ENCODE data around the gene ARHGAP6.

The ARHGAP6 gene

DNA sequence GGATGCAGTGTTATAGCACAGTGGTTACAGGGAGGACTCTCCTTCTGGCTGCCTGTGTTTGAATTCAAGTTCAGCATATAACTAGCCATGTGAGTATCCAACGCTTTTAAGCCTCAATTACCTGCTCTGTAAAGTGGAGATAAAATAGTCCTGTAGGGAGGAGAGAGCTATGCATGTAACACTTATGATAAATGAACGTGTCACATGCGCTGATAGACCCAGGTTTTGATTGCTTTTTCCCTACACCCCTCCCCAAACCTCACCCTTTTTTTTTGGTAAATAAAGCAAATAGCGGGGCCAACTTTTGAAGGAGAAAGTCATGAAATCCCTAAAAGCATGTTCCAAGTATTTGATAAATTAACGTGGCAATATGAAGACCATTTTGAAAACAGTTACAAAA, 392.9 kb downstream of the ARHGAP6 start:
- no peak for DNase-seq (ENCODE audit: low read depth, low spot score)
- Histone ChIP-seq H3K9ac (ENCODE audit: insufficient read length, low read depth) (no peak overlapping the region), H3K9me3 (ENCODE audit: insufficient read depth, low read length) (no peaks in the 10 kb centered on the region), H3K36me3 (ENCODE audit: insufficient read depth, insufficient read length, low read length) (no peaks in the 10 kb centered on the region), H3K4me3 (ENCODE audit: insufficient read length, low read depth) (no peak overlapping the region), H3K4me1 (ENCODE audit: insufficient read depth, insufficient read length) (no peaks in the 10 kb centered on the region), H3K27me3 (ENCODE audit: insufficient read depth, insufficient read length) (no peaks in the 10 kb centered on the region)
- TF ChIP-seq YY1 (IDR thresholded peaks at IDR 0.05; ENCODE audit: insufficient read depth, insufficient read length) (no peak), ZNF274 (IDR thresholded peaks at IDR 0.05; ENCODE audit: low read depth, low read length) (no peak), SUZ12 (IDR thresholded peaks at IDR 0.05; ENCODE audit: extremely low read depth, insufficient read depth, insufficient read length) (no peak)

DNA sequence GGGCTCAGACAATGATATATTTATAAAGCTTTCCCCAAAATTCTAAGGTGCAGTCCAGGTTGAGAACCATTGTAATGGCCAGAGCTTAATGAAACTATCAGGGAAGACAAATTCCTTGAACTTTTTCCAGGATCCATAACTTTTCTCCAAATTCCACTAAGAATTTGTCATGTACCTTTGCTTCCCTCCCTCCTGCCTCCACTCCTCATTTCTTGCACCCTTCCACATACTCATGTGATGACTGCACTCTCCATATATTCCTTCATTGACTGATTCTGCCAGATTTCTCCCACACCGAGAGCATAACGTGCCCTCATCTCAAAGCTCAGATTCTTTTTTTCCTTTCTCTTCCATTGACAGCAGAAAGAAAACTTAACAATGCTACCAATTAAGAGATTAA, 393.4 kb downstream of the ARHGAP6 start:
- H3K9ac ChIP-seq (ENCODE audit: insufficient read length, low read depth), result no peak overlapping the region
- TF ChIP-seq YY1 (IDR thresholded peaks at IDR 0.05; ENCODE audit: insufficient read depth, insufficient read length) (no peak), ZNF274 (IDR thresholded peaks at IDR 0.05; ENCODE audit: low read depth, low read length) (no peak), SUZ12 (IDR thresholded peaks at IDR 0.05; ENCODE audit: extremely low read depth, insufficient read depth, insufficient read length) (no peak)
- DNase-seq (ENCODE audit: low read depth, low spot score), result no peak
- no peaks in the 10 kb centered on the region for H3K9me3 ChIP-seq (ENCODE audit: insufficient read depth, low read length)
- no peak overlapping the region for H3K4me3 ChIP-seq (ENCODE audit: insufficient read length, low read depth)
- no peaks in the 10 kb centered on the region for H3K36me3 ChIP-seq (ENCODE audit: insufficient read depth, insufficient read length, low read length)
- H3K27me3 ChIP-seq (ENCODE audit: insufficient read depth, insufficient read length), result no peaks in the 10 kb centered on the region
- no peaks in the 10 kb centered on the region for H3K4me1 ChIP-seq (ENCODE audit: insufficient read depth, insufficient read length)

DNA sequence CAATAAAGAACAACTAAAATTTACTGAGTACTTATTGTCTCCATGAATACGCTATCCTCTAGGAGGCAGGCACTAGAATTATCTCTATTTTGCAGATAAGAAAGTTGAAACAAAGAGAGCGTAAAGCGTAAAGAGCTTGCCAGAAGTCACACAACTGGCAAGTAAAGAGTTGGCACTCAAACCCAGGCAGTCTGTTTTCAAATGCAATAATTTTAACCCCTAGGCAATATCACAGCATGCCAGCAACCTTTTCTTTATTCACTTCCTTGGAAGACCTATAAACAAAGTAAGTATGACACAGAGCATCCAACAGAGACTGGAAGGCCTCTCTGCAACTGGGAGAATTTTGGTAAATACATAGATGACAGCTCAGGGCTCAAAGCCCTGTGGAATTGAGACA, 395.7 kb downstream of the ARHGAP6 start:
- TF ChIP-seq SUZ12 (IDR thresholded peaks at IDR 0.05; ENCODE audit: extremely low read depth, insufficient read depth, insufficient read length), result no peak
- no peak for TF ChIP-seq YY1 (IDR thresholded peaks at IDR 0.05; ENCODE audit: insufficient read depth, insufficient read length)
- TF ChIP-seq ZNF274 (IDR thresholded peaks at IDR 0.05; ENCODE audit: low read depth, low read length), result no peak
- no peak overlapping the region for H3K4me3 ChIP-seq (ENCODE audit: insufficient read length, low read depth)
- H3K36me3 ChIP-seq (ENCODE audit: insufficient read depth, insufficient read length, low read length), result no peaks in the 10 kb centered on the region
- no peaks in the 10 kb centered on the region for H3K9me3 ChIP-seq (ENCODE audit: insufficient read depth, low read length)
- no peaks in the 10 kb centered on the region for H3K27me3 ChIP-seq (ENCODE audit: insufficient read depth, insufficient read length)
- DNase-seq (ENCODE audit: low read depth, low spot score), result no peak
- no peak overlapping the region for H3K9ac ChIP-seq (ENCODE audit: insufficient read length, low read depth)
- H3K4me1 ChIP-seq (ENCODE audit: insufficient read depth, insufficient read length), result no peaks in the 10 kb centered on the region

DNA sequence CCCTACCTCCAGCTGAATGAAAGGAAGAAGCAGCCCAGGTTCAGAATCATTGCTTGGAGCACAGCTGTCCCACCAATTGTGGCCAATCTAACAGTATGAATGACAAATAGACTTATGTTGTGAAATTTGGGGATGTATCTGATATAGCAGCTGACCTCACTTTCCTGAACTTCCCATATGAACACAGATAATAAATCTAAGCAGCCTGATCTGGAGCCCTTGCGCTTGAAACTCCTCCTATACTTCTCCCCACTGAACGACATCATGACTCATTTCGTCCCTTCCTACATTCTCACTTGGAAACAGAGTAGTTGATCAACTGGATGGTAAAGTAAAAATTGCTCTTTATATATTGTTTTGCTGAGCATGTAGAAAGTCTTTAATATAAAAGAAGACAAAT, 396.7 kb downstream of the ARHGAP6 start:
- TF ChIP-seq ZNF274 (IDR thresholded peaks at IDR 0.05; ENCODE audit: low read depth, low read length), result no peak
- TF ChIP-seq YY1 (IDR thresholded peaks at IDR 0.05; ENCODE audit: insufficient read depth, insufficient read length), result no peak
- no peak for TF ChIP-seq SUZ12 (IDR thresholded peaks at IDR 0.05; ENCODE audit: extremely low read depth, insufficient read depth, insufficient read length)
- no peak overlapping the region for H3K9ac ChIP-seq (ENCODE audit: insufficient read length, low read depth)
- no peaks in the 10 kb centered on the region for H3K9me3 ChIP-seq (ENCODE audit: insufficient read depth, low read length)
- no peak for DNase-seq (ENCODE audit: low read depth, low spot score)
- H3K27me3 ChIP-seq (ENCODE audit: insufficient read depth, insufficient read length), result no peaks in the 10 kb centered on the region
- H3K36me3 ChIP-seq (ENCODE audit: insufficient read depth, insufficient read length, low read length), result no peaks in the 10 kb centered on the region
- no peak overlapping the region for H3K4me3 ChIP-seq (ENCODE audit: insufficient read length, low read depth)
- H3K4me1 ChIP-seq (ENCODE audit: insufficient read depth, insufficient read length), result no peaks in the 10 kb centered on the region

DNA sequence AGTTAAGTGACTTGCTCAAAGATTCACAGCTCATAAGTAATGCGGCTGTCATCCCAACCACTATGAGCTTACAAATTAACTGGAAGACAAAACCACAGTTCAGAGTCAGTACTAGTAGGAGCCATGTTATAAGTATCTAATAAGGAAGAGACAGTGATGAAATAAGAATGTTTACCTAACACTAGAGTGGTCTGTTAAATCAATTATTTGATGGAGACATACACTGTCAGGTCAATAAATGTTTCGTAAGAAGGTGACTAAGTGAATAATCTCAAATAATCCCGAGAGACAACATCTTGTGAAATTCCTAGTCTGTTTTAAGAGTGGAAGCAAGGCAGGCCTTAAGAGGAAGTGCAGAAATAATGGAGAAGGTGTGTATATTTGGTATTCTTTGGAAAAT, 398.3 kb downstream of the ARHGAP6 start:
- no peak for DNase-seq (ENCODE audit: low read depth, low spot score)
- TF ChIP-seq YY1 (IDR thresholded peaks at IDR 0.05; ENCODE audit: insufficient read depth, insufficient read length) (no peak), ZNF274 (IDR thresholded peaks at IDR 0.05; ENCODE audit: low read depth, low read length) (no peak), SUZ12 (IDR thresholded peaks at IDR 0.05; ENCODE audit: extremely low read depth, insufficient read depth, insufficient read length) (no peak)
- Histone ChIP-seq H3K9ac (ENCODE audit: insufficient read length, low read depth) (no peak overlapping the region), H3K27me3 (ENCODE audit: insufficient read depth, insufficient read length) (no peaks in the 10 kb centered on the region), H3K36me3 (ENCODE audit: insufficient read depth, insufficient read length, low read length) (no peaks in the 10 kb centered on the region), H3K4me3 (ENCODE audit: insufficient read length, low read depth) (no peak overlapping the region), H3K9me3 (ENCODE audit: insufficient read depth, low read length) (no peaks in the 10 kb centered on the region), H3K4me1 (ENCODE audit: insufficient read depth, insufficient read length) (no peaks in the 10 kb centered on the region)

DNA sequence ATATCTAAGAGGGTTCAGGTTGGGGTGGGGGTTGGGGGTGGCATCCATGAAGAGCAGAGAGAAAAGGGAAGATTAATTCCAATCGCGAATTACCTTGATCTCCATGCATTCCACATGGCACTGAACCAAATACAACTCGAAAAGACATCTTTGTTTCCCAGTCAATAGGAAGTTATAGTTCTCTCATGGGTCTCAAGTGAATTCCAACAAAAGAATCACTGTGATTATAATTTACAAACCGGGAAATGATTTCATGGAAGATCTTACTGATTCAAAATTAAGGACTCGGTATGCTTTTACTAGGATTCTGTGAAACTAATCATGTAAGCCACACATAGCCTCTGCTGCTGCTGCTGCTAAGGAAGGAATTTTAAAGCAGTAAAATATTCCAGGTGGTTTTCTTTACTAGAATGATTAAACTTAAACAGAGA, 399.1 kb downstream of the ARHGAP6 start:
- DNase-seq (ENCODE audit: low read depth, low spot score), result no peak
- no peak overlapping the region for H3K9ac ChIP-seq (ENCODE audit: insufficient read length, low read depth)
- H3K27me3 ChIP-seq (ENCODE audit: insufficient read depth, insufficient read length), result no peaks in the 10 kb centered on the region
- no peaks in the 10 kb centered on the region for H3K36me3 ChIP-seq (ENCODE audit: insufficient read depth, insufficient read length, low read length)
- H3K4me3 ChIP-seq (ENCODE audit: insufficient read length, low read depth), result no peak overlapping the region
- TF ChIP-seq ZNF274 (IDR thresholded peaks at IDR 0.05; ENCODE audit: low read depth, low read length) (no peak), SUZ12 (IDR thresholded peaks at IDR 0.05; ENCODE audit: extremely low read depth, insufficient read depth, insufficient read length) (no peak), YY1 (IDR thresholded peaks at IDR 0.05; ENCODE audit: insufficient read depth, insufficient read length) (no peak)
- H3K9me3 ChIP-seq (ENCODE audit: insufficient read depth, low read length), result no peaks in the 10 kb centered on the region
- no peaks in the 10 kb centered on the region for H3K4me1 ChIP-seq (ENCODE audit: insufficient read depth, insufficient read length)

DNA sequence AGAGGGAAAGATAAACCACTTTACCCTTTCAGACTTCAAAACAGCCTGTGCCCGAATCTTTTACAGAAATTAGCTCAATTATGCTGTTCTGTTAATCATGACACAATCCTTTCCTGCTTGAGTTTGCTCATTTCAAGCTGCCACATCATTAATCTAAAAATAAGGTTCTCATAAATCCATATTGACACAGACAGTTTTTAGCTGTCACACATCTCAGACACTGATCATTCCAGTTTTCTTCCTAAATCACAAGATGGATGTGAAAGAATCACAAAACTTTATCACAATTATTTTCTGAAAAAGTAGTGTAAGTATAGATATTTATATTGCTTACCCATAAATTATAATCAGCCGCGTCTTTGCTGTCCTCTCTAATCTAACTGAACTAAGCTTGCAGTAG, 400.4 kb downstream of the ARHGAP6 start:
- TF ChIP-seq SUZ12 (IDR thresholded peaks at IDR 0.05; ENCODE audit: extremely low read depth, insufficient read depth, insufficient read length), result no peak
- TF ChIP-seq YY1 (IDR thresholded peaks at IDR 0.05; ENCODE audit: insufficient read depth, insufficient read length), result no peak
- no peak for TF ChIP-seq ZNF274 (IDR thresholded peaks at IDR 0.05; ENCODE audit: low read depth, low read length)
- Histone ChIP-seq H3K4me1 (ENCODE audit: insufficient read depth, insufficient read length) (no peaks in the 10 kb centered on the region), H3K9me3 (ENCODE audit: insufficient read depth, low read length) (no peaks in the 10 kb centered on the region), H3K27me3 (ENCODE audit: insufficient read depth, insufficient read length) (no peaks in the 10 kb centered on the region), H3K36me3 (ENCODE audit: insufficient read depth, insufficient read length, low read length) (no peaks in the 10 kb centered on the region), H3K9ac (ENCODE audit: insufficient read length, low read depth) (no peak overlapping the region), H3K4me3 (ENCODE audit: insufficient read length, low read depth) (no peak overlapping the region)
- DNase-seq (ENCODE audit: low read depth, low spot score), result no peak

DNA sequence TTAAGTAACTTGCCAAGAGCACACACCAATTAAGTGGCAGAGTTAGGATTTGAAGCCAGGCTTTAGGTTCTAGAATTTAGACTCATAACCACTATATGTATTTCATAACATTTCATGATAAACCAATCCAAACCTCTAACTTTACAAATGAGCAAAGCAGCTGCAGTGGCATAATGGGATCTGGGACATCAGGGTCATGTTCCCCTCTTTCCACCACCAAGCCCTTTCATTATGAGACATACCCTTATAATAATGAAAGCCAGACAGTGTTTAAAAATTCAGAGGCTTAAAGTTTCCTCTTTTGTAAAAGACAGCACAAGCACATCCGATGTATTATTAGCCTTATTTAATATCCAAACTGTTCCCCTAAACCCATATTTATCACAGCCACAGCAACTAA, 400.8 kb downstream of the ARHGAP6 start:
- no peak overlapping the region for H3K4me3 ChIP-seq (ENCODE audit: insufficient read length, low read depth)
- H3K27me3 ChIP-seq (ENCODE audit: insufficient read depth, insufficient read length), result no peaks in the 10 kb centered on the region
- TF ChIP-seq SUZ12 (IDR thresholded peaks at IDR 0.05; ENCODE audit: extremely low read depth, insufficient read depth, insufficient read length) (no peak), ZNF274 (IDR thresholded peaks at IDR 0.05; ENCODE audit: low read depth, low read length) (no peak), YY1 (IDR thresholded peaks at IDR 0.05; ENCODE audit: insufficient read depth, insufficient read length) (no peak)
- no peak for DNase-seq (ENCODE audit: low read depth, low spot score)
- no peaks in the 10 kb centered on the region for H3K4me1 ChIP-seq (ENCODE audit: insufficient read depth, insufficient read length)
- no peaks in the 10 kb centered on the region for H3K9me3 ChIP-seq (ENCODE audit: insufficient read depth, low read length)
- no peaks in the 10 kb centered on the region for H3K36me3 ChIP-seq (ENCODE audit: insufficient read depth, insufficient read length, low read length)
- no peak overlapping the region for H3K9ac ChIP-seq (ENCODE audit: insufficient read length, low read depth)
